Umbilical cord (tissue), 1 donor: ENCODE measurements around the gene ZFPM1. TPM values are rescaled to one million over a fixed set of nuclear protein-coding genes. Genes with fewer than 3 reads are reported as not detected.

ENCODE experiments used
- total RNA-seq: library from RNA; depleted of rRNA; stranded (reverse); fragments of >200 nt; gene quantifications from one replicate; pipeline ENCODE4 v1.2.3, GENCODE V29; 2014; ENCODE audit warnings: low replicate concordance; ENCODE audit not compliant: insufficient read depth

Gene ZFPM1
- total RNA-seq, 1 donor from 2014 or later = 1.7 TPM

Other genes starting within 250 kb of the ZFPM1 start
- 5.3 TPM for gene ZNF469, start 70.3 kb upstream of the ZFPM1 start, total RNA-seq
- gene ZC3H18, start 117.1 kb downstream of the ZFPM1 start, total RNA-seq = 6.3 TPM
- not detected for gene IL17C, start 185.3 kb downstream of the ZFPM1 start, total RNA-seq
- 70.3 TPM for gene CYBA, start 197.8 kb downstream of the ZFPM1 start, total RNA-seq
- 21.4 TPM for gene MVD, start 209.8 kb downstream of the ZFPM1 start, total RNA-seq
- gene SNAI3, start 233.2 kb downstream of the ZFPM1 start, total RNA-seq = not detected